GM12801 (cell line): Measurements from ENCODE around the gene TRIO.

ENCODE experiments used
- TF ChIP-seq, protein P1 (sequence below): IDR thresholded peaks from one replicate; pipeline ENCODE4 v1.5.1; 2011; ENCODE audit warnings: control low read depth; ENCODE audit not compliant: insufficient read length; ENCODE audit errors: extremely low read depth

The TRIO gene

GRCh38 chr5:14385019-14385418 is 241.9 kb downstream of the TRIO start:
- TF ChIP-seq, protein P1, sequence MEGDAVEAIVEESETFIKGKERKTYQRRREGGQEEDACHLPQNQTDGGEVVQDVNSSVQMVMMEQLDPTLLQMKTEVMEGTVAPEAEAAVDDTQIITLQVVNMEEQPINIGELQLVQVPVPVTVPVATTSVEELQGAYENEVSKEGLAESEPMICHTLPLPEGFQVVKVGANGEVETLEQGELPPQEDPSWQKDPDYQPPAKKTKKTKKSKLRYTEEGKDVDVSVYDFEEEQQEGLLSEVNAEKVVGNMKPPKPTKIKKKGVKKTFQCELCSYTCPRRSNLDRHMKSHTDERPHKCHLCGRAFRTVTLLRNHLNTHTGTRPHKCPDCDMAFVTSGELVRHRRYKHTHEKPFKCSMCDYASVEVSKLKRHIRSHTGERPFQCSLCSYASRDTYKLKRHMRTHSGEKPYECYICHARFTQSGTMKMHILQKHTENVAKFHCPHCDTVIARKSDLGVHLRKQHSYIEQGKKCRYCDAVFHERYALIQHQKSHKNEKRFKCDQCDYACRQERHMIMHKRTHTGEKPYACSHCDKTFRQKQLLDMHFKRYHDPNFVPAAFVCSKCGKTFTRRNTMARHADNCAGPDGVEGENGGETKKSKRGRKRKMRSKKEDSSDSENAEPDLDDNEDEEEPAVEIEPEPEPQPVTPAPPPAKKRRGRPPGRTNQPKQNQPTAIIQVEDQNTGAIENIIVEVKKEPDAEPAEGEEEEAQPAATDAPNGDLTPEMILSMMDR: no peak

DNA sequence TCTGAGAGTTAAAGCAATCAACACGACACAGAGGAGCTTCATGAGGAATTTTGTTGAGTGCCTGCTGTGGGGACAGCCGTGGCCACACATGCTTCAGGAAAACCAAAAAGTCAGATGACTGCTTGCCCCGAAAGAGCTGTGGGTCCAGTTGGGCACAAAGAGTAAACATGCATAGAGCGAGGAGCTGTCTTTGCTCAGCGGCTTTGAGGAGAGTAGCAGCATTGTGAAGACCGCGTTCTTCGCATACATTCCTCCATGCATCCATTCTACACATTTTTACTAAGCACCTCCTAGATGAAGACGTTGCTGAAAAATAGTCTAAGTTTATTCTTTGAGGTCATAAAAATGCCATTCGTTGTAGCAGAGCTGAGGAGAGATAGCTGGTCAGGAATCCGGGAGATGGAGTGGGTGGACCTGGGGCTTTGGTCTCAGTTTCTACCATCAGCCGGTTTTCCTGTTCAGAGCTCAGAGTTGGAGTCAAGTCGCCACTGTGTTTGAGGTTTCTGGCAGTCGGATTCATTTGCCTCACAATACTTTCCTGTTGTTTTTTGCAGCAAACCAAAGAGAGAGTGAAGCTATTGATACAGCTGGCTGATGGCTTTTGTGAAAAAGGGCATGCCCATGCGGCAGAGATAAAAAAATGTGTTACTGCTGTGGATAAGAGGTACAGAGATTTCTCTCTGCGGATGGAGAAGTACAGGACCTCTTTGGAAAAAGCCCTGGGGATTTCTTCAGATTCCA is 243.9 kb downstream of the TRIO start:
- TF ChIP-seq, protein P1: no peak

- TF ChIP-seq, protein P1: no peak
Observed at GRCh38 chr5:14388741-14389140, 245.6 kb downstream of the TRIO start.

- TF ChIP-seq, protein P1: no peak
Observed at GRCh38 chr5:14394365-14394764, 251.2 kb downstream of the TRIO start.

- TF ChIP-seq, protein P1: no peak
Observed at GRCh38 chr5:14395411-14395810, 252.3 kb downstream of the TRIO start.

GRCh38 chr5:14396066-14396465 is 252.9 kb downstream of the TRIO start:
- TF ChIP-seq, protein P1: no peak

DNA sequence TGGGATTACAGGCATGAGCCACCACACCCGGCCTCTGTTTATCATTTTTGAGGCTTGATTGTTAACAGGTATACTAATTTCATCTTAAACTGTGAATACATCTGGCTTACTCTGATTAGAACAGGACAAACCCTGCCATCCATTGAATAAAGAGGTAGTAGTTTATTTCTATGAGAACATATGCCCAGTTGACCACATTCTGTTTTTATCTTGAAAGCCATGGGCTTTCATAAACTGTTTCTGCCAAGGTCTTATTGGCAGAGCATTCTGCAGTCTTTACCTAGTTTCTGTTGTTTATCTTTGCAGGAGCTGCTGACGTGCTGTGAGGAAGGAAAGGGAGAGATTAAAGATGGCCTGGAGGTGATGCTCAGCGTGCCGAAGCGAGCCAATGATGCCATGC is 253.6 kb downstream of the TRIO start:
- TF ChIP-seq, protein P1: no peak
